Hepatocyte (in vitro differentiated cells): ENCODE measurements around the gene SESN1.

Experiments used
- EZH2 ChIP-seq: fragments of 200-600 bp; sonication (generic); IDR thresholded peaks from 2 replicates; pipeline ENCODE4 v1.6.1; 2016; ENCODE audit warnings: antibody characterized with exemption, mild to moderate bottlenecking, borderline replicate concordance
- TF ChIP-seq, protein P1 (sequence below): fragments of 200-600 bp; sonication (generic); IDR thresholded peaks from 2 replicates; pipeline ENCODE4 v1.5.1; 2016; ENCODE audit warnings: antibody characterized with exemption, mild to moderate bottlenecking; ENCODE audit not compliant: poor library complexity

DNA sequence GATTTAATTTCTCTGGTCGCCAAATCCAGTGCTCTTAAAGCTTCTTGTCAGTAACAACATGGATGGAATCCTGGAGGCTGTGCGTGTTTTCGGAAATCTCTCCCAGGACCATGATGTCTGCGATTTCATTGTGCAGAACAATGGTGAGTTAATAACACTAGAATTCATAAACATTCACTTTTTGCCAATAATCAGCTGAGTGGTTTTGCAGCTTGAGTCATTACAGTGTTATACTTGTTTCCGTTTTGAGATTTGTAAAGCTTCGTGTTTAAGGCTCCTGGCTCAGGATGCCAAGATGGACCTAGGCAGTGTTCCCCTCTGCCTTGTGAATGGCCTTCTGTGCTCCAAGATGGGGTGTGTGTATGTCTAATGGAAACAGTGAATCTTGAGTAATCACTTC lies 132.7 kb downstream of the SESN1 start:
- TF ChIP-seq, protein P1, sequence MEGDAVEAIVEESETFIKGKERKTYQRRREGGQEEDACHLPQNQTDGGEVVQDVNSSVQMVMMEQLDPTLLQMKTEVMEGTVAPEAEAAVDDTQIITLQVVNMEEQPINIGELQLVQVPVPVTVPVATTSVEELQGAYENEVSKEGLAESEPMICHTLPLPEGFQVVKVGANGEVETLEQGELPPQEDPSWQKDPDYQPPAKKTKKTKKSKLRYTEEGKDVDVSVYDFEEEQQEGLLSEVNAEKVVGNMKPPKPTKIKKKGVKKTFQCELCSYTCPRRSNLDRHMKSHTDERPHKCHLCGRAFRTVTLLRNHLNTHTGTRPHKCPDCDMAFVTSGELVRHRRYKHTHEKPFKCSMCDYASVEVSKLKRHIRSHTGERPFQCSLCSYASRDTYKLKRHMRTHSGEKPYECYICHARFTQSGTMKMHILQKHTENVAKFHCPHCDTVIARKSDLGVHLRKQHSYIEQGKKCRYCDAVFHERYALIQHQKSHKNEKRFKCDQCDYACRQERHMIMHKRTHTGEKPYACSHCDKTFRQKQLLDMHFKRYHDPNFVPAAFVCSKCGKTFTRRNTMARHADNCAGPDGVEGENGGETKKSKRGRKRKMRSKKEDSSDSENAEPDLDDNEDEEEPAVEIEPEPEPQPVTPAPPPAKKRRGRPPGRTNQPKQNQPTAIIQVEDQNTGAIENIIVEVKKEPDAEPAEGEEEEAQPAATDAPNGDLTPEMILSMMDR: no peak
- no peak for TF ChIP-seq EZH2
